ENCODE data around the gene LRRC8E. TPM values are rescaled to one million over a fixed set of nuclear protein-coding genes. Genes with fewer than 3 reads are reported as not detected.

The LRRC8E gene
- total and polyA plus RNA-seq, 8 donors: 2.6 to 6.1 (median 4.7) TPM

GRCh38 chr19:7918615-7919421 is 30.5 kb downstream of the LRRC8E start:
- Histone ChIP-seq H3K4me1 (peaks cover 6 to 18% (median 13%) of the 10 kb centered on the region in 3 donors), H3K4me3 (peak overlapping the region in 1 of 4 donors; percentile 57), H3K27ac (no peak overlapping the region), H3K9me3 (no peaks in the 10 kb centered on the region), H3K27me3 (peaks cover 0 to 6% (median 0%) of the 10 kb centered on the region in 4 donors), H3K36me3 (peaks cover 0 to 6% (median 0%) of the 10 kb centered on the region in 3 donors)
- peak in 2 of 6 donors; percentile 53 to 83 for DNase-seq
- intact Hi-C loops (cut with DNase I): no loop called here
- no peak for FAIRE-seq
- TF ChIP-seq CTCF (IDR thresholded peaks at IDR 0.05): no peak
- no peak for ATAC-seq
- 55 to 62% methylated on average over 42 of the region's 42 CpGs for WGBS, 2 donors

- intact Hi-C loops (cut with DNase I): loop anchor here in 2 of 3 donors (5.0 to 10.0 kb wide), 2 partner anchors 65 to 68 kb away; no protein-coding TSS in a partner anchor
- FAIRE-seq: no peak
- peaks cover 6 to 21% (median 15%) of the 10 kb centered on the region in 3 donors for H3K4me1 ChIP-seq
Observed at GRCh38 chr19:7919610-7920518, 31.6 kb downstream of the LRRC8E start, which contains the start of gene SNAPC2. TSS of gene SNAPC2 (plus strand) at chr19:7920338. CDS start at chr19:7920367, 29 bp downstream.

GRCh38 chr19:7920519-7921301 is 32.4 kb downstream of the LRRC8E start:
- WGBS, 2 donors: 3% methylated on average over 38 to 62 of the region's 62 CpGs
- no peak for FAIRE-seq

More at GRCh38 chr19:7919610-7920518, 31.6 kb downstream of the LRRC8E start, which contains the start of gene SNAPC2:
- ATAC-seq: peak; percentile 73 to 80 (median 80)
- 4 to 7% methylated on average over 45 to 62 of the region's 62 CpGs for WGBS, 2 donors
- Histone ChIP-seq H3K27ac (peak within 1 kb of the TSS; percentile 51 to 84 (median 79)), H3K4me3 (peak within 1 kb of the TSS; percentile 56 to 88 (median 57)), H3K27me3 (peaks cover 0 to 6% (median 0%) of the 10 kb centered on the region in 4 donors), H3K36me3 (peaks cover 0 to 6% (median 0%) of the 10 kb centered on the region in 3 donors), H3K9me3 (no peaks in the 10 kb centered on the region)
- DNase-seq: peak; percentile 96 to 99 (median 98)
- no peak for TF ChIP-seq CTCF (IDR thresholded peaks at IDR 0.05)

More at GRCh38 chr19:7920519-7921301, 32.4 kb downstream of the LRRC8E start:
- ATAC-seq (peak; percentile 80 to 88 (median 84)), DNase-seq (peak; percentile 96 to 100 (median 99))
- H3K4me1 ChIP-seq: peaks cover 6 to 27% (median 21%) of the 10 kb centered on the region in 3 donors
- H3K9me3 ChIP-seq: no peaks in the 10 kb centered on the region
- peaks cover 0 to 4% (median 0%) of the 10 kb centered on the region in 4 donors for H3K27me3 ChIP-seq
- peaks cover 0 to 6% (median 0%) of the 10 kb centered on the region in 3 donors for H3K36me3 ChIP-seq
- intact Hi-C loops (cut with DNase I): loop anchor here in 2 of 3 donors (5.0 to 10.0 kb wide), 2 partner anchors 66 to 68 kb away; no protein-coding TSS in a partner anchor
- H3K4me3 ChIP-seq: peak overlapping the region; percentile 56 to 88 (median 57)
- H3K27ac ChIP-seq: peak overlapping the region; percentile 51 to 84 (median 79)
- no peak for TF ChIP-seq CTCF (IDR thresholded peaks at IDR 0.05)

Measured in pancreas (tissue), 10 donors.